Measurements from ENCODE around the gene PPP4R2. TPM values are rescaled to one million over a fixed set of nuclear protein-coding genes. Genes with fewer than 3 reads are reported as not detected.

PPP4R2 gene
- total RNA-seq, 1 donor from 2014 or later = 105 TPM

DNA sequence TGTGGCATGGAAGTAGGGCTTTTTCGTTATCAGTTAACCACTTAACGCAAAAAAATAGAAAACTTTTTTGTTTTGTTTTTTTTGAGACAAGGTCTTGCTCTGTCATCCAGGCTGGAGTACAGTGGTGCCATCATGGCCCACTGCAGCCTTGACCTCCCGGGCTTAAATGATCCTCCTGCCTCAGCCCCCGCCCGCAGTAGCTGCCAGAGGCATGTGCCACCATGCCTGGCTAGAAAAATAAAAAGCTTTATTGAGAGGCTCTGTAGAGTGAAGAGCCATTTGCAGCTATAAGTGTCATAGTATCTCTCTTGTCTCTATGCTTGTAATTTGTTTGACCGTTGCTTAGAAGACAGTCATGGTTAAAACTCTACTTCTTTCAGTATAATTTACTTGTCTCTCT lies 13.5 kb downstream of the PPP4R2 start:
- no peak for DNase-seq (ENCODE audit: low read depth, low spot score)
- Mint-ChIP-seq H3K27ac (ENCODE audit: unreplicated experiment) (no peak overlapping the region), H3K36me3 (ENCODE audit: low read depth) (peaks cover 15% of the 10 kb centered on the region), H3K4me1 (peaks cover 41% of the 10 kb centered on the region), H3K9me3 (no peaks in the 10 kb centered on the region), H3K27me3 (ENCODE audit: low read depth) (no peaks in the 10 kb centered on the region), H3K4me3 (peak overlapping the region; percentile 3)
- TF ChIP-seq, protein P1, sequence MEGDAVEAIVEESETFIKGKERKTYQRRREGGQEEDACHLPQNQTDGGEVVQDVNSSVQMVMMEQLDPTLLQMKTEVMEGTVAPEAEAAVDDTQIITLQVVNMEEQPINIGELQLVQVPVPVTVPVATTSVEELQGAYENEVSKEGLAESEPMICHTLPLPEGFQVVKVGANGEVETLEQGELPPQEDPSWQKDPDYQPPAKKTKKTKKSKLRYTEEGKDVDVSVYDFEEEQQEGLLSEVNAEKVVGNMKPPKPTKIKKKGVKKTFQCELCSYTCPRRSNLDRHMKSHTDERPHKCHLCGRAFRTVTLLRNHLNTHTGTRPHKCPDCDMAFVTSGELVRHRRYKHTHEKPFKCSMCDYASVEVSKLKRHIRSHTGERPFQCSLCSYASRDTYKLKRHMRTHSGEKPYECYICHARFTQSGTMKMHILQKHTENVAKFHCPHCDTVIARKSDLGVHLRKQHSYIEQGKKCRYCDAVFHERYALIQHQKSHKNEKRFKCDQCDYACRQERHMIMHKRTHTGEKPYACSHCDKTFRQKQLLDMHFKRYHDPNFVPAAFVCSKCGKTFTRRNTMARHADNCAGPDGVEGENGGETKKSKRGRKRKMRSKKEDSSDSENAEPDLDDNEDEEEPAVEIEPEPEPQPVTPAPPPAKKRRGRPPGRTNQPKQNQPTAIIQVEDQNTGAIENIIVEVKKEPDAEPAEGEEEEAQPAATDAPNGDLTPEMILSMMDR (conservative IDR thresholded peaks at IDR 0.05) = no peak

DNA sequence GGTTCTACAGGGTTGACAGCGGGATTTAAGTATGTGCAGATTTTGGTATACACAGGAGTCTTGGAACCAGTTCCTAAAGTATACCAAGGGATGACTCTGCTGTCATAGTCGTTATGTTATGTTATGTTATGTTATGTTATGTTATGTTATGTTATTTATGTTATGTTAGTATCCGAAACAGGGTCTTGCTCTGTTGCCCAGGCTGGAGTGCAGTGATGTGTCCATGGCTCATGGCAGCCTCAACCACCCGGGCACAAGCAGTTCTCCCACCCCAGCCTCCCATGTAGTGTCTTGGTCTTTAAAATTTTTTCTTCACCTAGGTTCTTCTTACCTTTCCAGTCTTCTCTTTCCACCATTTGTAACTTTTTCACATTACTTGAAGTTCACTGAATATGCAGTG lies 21.7 kb downstream of the PPP4R2 start:
- no peak overlapping the region for H3K4me3 Mint-ChIP-seq
- H3K9me3 Mint-ChIP-seq = no peaks in the 10 kb centered on the region
- peaks cover 7% of the 10 kb centered on the region for H3K36me3 Mint-ChIP-seq (ENCODE audit: low read depth)
- H3K4me1 Mint-ChIP-seq = peaks cover 21% of the 10 kb centered on the region
- no peak for DNase-seq (ENCODE audit: low read depth, low spot score)
- no peak overlapping the region for H3K27ac Mint-ChIP-seq (ENCODE audit: unreplicated experiment)
- TF ChIP-seq, protein P1 (conservative IDR thresholded peaks at IDR 0.05) = no peak
- H3K27me3 Mint-ChIP-seq (ENCODE audit: low read depth) = no peaks in the 10 kb centered on the region

DNA sequence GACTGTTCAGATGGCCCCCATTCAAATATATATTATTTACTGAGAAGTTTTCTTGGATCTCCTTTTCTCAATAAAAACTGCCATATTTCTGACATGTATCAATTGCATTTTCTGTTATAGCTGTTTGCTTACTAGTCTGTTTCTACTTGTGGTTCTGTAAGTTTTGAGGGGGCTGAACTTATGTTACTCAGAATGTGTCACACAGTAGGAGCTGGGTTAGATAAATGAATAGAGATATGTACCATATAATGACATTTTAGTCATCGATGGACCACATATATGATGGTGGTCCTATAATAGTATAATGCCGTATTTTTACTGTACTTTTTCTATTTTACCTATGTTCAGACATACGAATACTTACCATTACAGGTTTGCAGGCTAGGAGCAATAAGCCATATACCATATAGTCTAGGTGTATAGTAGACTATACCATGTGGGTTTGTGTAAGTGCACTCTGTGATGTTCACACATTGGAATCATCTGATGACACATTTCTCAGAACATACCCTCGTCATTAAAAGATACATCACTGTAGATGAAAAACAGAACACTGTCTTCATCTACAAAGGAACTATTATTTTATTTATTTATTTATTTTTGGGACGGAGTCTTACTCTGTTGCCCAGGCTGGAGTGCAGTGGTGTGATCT lies 22.3 kb downstream of the PPP4R2 start:
- H3K36me3 Mint-ChIP-seq (ENCODE audit: low read depth) = peaks cover 7% of the 10 kb centered on the region
- H3K9me3 Mint-ChIP-seq = no peaks in the 10 kb centered on the region
- peaks cover 21% of the 10 kb centered on the region for H3K4me1 Mint-ChIP-seq
- no peak overlapping the region for H3K27ac Mint-ChIP-seq (ENCODE audit: unreplicated experiment)
- H3K27me3 Mint-ChIP-seq (ENCODE audit: low read depth) = no peaks in the 10 kb centered on the region
- no peak overlapping the region for H3K4me3 Mint-ChIP-seq
- TF ChIP-seq, protein P1 (conservative IDR thresholded peaks at IDR 0.05) = no peak
- DNase-seq (ENCODE audit: low read depth, low spot score) = no peak

DNA sequence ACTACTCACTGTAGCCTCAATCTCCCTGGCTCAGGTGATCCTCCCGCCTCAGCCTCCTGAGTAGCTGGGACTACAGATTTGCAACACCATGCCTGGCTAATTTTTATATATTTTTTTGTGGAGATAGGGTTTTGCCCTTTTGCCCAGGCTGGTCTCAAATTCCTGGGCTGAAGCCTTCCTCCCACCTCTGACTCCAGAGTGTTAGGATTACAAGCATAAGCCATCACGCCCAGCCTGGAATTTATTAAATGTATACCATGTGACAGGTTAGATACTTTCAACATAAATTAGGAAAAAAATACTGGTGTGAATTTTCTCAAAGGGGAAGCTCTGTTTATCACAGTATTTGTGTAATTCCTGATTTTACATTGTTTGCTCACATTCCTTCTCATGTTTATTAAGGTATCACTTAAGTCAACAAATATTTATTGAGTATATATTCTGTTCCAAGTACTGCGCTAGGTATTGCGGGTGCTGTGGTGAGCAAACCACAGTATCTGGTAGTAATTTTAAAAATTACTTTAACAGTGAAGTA lies 24.8 kb downstream of the PPP4R2 start:
- TF ChIP-seq, protein P1 (conservative IDR thresholded peaks at IDR 0.05) = no peak
- H3K27ac Mint-ChIP-seq (ENCODE audit: unreplicated experiment) = no peak overlapping the region
- peaks cover 7% of the 10 kb centered on the region for H3K36me3 Mint-ChIP-seq (ENCODE audit: low read depth)
- no peaks in the 10 kb centered on the region for H3K27me3 Mint-ChIP-seq (ENCODE audit: low read depth)
- no peaks in the 10 kb centered on the region for H3K9me3 Mint-ChIP-seq
- no peak for DNase-seq (ENCODE audit: low read depth, low spot score)
- H3K4me3 Mint-ChIP-seq = no peak overlapping the region
- peaks cover 45% of the 10 kb centered on the region for H3K4me1 Mint-ChIP-seq

GRCh38 chr3:73024836-73025235 lies 28.2 kb downstream of the PPP4R2 start:
- Mint-ChIP-seq H3K9me3 (no peaks in the 10 kb centered on the region), H3K4me1 (peaks cover 49% of the 10 kb centered on the region), H3K27ac (ENCODE audit: unreplicated experiment) (no peak overlapping the region), H3K36me3 (ENCODE audit: low read depth) (peaks cover 4% of the 10 kb centered on the region), H3K4me3 (no peak overlapping the region), H3K27me3 (ENCODE audit: low read depth) (no peaks in the 10 kb centered on the region)
- DNase-seq (ENCODE audit: low read depth, low spot score) = no peak
- TF ChIP-seq, protein P1 (conservative IDR thresholded peaks at IDR 0.05) = no peak

Data from neural crest cell (in vitro differentiated cells).